NCI-H69 (cell line): ENCODE results near the gene GRP.
"Not testable (repeated sequence)": the region's sequence is repeated elsewhere in the genome, so short reads cannot be mapped to it uniquely, and the experiment has no call there.

Source experiments
- DNase-seq: peaks from one replicate; lab custom pipeline; 2025; lab: John Stamatoyannopoulos, UW

The GRP gene

GRCh38 chr18:59229191-59229590 is 9.2 kb downstream of the GRP start:
- DNase-seq, result no peak

GRCh38 chr18:59229701-59230443 is 9.9 kb downstream of the GRP start:
- no peak for DNase-seq

- no peak for DNase-seq
Measured at GRCh38 chr18:59231114-59231513, 11.2 kb downstream of the GRP start.

GRCh38 chr18:59231877-59232276 is 11.9 kb downstream of the GRP start:
- no peak for DNase-seq

- peak; percentile 96 for DNase-seq
Measured at GRCh38 chr18:59232309-59233016, 12.5 kb downstream of the GRP start.

- peak; percentile 92 for DNase-seq
Measured at GRCh38 chr18:59233017-59233410, 13.1 kb downstream of the GRP start.

GRCh38 chr18:59238385-59238784 is 18.4 kb downstream of the GRP start:
- DNase-seq, result peak; percentile 91

GRCh38 chr18:59239642-59240041 is 19.7 kb downstream of the GRP start:
- no peak for DNase-seq

- DNase-seq, result no peak
Measured at GRCh38 chr18:59242906-59243305, 22.9 kb downstream of the GRP start.

- DNase-seq, result no peak
Measured at GRCh38 chr18:59246796-59247195, 26.8 kb downstream of the GRP start.

GRCh38 chr18:59249199-59249774 is 29.3 kb downstream of the GRP start:
- DNase-seq, result peak; percentile 94

GRCh38 chr18:59255491-59255890 is 35.5 kb downstream of the GRP start:
- not testable (repeated sequence) for DNase-seq

- not testable (repeated sequence) for DNase-seq
Measured at GRCh38 chr18:59261842-59262241, 41.9 kb downstream of the GRP start.

GRCh38 chr18:59262243-59262642 is 42.3 kb downstream of the GRP start:
- not testable (repeated sequence) for DNase-seq

GRCh38 chr18:59263661-59264060 is 43.7 kb downstream of the GRP start:
- DNase-seq, result peak; percentile 54

GRCh38 chr18:59264121-59264571 is 44.2 kb downstream of the GRP start:
- no peak for DNase-seq

- DNase-seq, result no peak
Measured at GRCh38 chr18:59264651-59265245, 44.8 kb downstream of the GRP start.

GRCh38 chr18:59265246-59265973 is 45.5 kb downstream of the GRP start:
- peak; percentile 41 for DNase-seq

- no peak for DNase-seq
Measured at GRCh38 chr18:59265974-59266369, 46.0 kb downstream of the GRP start.

GRCh38 chr18:59266459-59266858 is 46.5 kb downstream of the GRP start:
- no peak for DNase-seq

- DNase-seq, result no peak
Measured at GRCh38 chr18:59266886-59267502, 47.0 kb downstream of the GRP start.
